Measurements from ENCODE around the gene SOX15.

The SOX15 gene

GRCh38 chr17:7557775-7558543, 31.9 kb downstream of the SOX15 start:
- no peak for DNase-seq (ENCODE audit: low spot score)

GRCh38 chr17:7557147-7557764, 32.6 kb downstream of the SOX15 start:
- no peak for DNase-seq (ENCODE audit: low spot score)

- DNase-seq (ENCODE audit: low spot score), result no peak
Measured at GRCh38 chr17:7556627-7557026, 33.3 kb downstream of the SOX15 start.

- no peak for DNase-seq (ENCODE audit: low spot score)
Measured at GRCh38 chr17:7555320-7555948, 34.5 kb downstream of the SOX15 start.

GRCh38 chr17:7553356-7553755, 36.5 kb downstream of the SOX15 start:
- no peak for DNase-seq (ENCODE audit: low spot score)

- no peak for DNase-seq (ENCODE audit: low spot score)
Measured at GRCh38 chr17:7552621-7553051, 37.3 kb downstream of the SOX15 start.

GRCh38 chr17:7551396-7551795, 38.5 kb downstream of the SOX15 start:
- no peak for DNase-seq (ENCODE audit: low spot score)

GRCh38 chr17:7550344-7550743, 39.5 kb downstream of the SOX15 start:
- DNase-seq (ENCODE audit: low spot score), result no peak

GRCh38 chr17:7549401-7550055, 40.4 kb downstream of the SOX15 start:
- DNase-seq (ENCODE audit: low spot score), result no peak

- DNase-seq (ENCODE audit: low spot score), result peak; percentile 38
Measured at GRCh38 chr17:7548585-7549400, 41.1 kb downstream of the SOX15 start, which contains the start of gene TNFSF12. TNFSF12 (plus strand) TSS chr17:7549058; CDS start chr17:7549154, 96 bp downstream.

- DNase-seq (ENCODE audit: low spot score), result no peak
Measured at GRCh38 chr17:7544911-7545310, 45.0 kb downstream of the SOX15 start.

GRCh38 chr17:7541074-7541621, 48.7 kb downstream of the SOX15 start:
- DNase-seq (ENCODE audit: low spot score), result no peak

GRCh38 chr17:7538891-7539545, 50.9 kb downstream of the SOX15 start:
- no peak for DNase-seq (ENCODE audit: low spot score)
